ENCODE measurements around the gene INPP4B.
"Not testable (repeated sequence)": the region's sequence is repeated elsewhere in the genome, so short reads cannot be mapped to it uniquely, and the experiment has no call there.

Gene INPP4B

DNA sequence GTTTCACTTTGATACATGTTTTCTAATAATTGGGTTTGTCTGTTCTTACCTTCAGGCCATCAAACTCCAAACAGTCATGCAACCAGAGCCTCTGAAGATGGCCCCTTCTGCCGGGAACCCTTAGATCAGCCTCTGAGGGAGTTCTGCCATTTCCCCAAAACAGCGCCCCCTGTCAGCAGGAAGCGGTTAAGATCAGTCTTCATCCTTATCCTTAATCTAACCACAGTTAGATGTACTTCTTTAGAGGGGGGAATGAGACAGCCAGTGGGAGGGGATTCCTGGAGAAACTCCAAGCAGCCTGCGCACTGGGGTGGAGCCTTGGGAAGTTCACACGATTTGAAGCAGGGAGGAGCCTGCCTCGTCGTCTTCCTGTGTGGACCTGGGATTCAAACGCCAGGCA lies 185.4 kb downstream of the INPP4B start:
- DNase-seq, result no peak

DNA sequence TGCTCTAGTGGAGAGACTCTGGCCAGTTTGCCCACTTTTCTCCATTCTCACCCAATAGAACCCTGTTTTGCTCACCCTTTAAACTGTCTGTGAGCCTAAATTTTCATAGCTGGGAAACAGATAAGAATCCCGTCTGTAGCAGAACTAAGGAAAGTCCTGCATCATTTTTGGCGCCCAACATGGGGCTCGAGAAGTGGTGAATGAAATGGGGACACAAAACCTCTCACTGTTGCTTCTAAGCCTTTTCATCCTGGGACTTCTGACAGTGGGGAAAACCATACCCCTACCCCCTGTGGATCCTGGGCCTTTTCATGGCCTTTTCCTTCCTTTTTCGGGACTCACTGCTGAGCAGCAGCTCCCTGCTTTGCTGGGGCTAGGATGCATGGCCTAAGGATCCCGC lies 189.9 kb downstream of the INPP4B start:
- DNase-seq, result no peak

DNA sequence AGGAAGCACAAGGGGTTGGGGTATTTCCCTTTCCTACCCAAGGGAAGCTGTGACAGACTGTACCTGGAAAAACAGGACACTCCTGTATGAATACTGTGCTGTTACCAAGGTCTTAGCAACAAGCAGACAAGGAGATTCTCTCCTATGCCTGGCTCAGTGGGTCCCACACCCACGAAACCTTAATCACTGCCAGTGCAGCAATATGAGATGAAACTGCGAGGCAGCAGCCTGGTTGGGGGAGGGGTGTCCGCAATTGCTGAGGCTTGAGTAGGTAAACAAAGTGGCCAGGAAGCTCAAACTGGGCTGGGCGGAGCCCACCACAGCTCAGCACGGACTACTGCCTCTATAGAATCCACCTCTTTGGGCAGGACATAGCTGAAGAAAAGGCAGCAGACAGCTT lies 197.7 kb downstream of the INPP4B start:
- DNase-seq, result no peak

DNA sequence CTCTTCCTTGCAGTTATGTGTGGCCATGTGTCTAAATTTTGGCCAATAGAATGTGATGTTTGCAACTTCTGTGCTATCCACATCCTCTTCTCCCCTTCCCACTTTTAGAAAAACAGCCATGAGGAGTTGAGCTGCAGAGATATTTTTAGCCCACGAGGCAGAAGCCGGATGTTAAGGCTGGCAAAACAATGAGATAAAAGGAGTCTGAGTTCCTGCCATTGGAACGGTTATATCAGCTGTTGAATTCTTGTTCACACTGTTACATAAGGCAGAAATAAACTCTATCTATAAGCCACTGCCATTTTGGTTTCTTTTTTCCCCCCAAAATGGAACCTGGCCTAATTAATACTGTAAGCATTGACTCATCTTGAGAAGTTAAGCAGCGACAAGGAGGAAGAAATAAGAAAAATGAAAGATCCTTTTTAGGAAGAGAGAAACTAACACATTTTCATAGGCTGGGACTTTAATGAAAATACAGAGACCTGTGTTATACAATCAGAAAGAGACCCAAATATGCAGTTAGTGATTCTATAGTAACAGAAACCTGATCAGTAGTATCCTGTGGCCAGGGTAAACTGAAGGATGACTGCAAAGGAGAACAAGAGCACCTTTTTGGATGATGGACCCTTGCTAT lies 200.5 kb downstream of the INPP4B start:
- DNase-seq, result no peak

DNA sequence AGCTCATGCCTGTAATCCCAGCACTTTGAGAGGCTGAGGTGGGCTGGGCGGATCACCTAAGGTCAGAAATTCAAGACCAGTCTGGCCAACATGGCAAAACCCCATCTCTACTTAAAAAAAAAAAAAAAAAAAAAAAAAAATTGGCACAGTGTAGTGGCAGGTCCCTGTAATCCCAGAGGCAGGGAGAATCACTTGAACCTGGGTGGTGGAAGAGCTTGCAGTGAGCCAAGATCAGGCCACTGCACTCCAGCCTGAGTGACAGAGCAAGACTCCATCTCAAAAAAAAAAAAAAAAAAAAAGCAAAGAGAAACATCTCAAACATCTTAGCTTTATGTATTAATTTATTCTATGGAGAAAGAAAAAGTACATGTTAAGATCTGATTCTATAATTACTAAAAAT lies 201.5 kb downstream of the INPP4B start:
- not testable (repeated sequence) for DNase-seq

DNA sequence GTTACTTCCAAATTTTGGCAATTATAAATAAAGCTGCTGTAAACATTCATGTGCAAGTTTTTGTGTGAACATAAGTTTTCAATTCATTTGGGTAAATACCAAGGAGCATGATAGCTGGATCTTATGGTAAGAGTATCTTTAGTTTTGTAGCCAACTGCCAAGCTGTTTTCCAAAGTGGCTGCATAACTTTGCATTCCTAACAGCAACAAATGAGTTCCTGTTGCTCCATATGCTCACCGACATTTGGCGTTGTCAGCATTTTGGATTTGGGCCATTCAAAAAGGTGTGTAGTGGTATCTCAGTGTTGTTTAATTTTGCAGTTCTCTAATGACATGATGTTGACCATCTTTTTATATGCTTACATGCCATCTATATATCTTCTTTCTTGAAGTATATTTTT lies 208.5 kb downstream of the INPP4B start:
- DNase-seq, result no peak

DNA sequence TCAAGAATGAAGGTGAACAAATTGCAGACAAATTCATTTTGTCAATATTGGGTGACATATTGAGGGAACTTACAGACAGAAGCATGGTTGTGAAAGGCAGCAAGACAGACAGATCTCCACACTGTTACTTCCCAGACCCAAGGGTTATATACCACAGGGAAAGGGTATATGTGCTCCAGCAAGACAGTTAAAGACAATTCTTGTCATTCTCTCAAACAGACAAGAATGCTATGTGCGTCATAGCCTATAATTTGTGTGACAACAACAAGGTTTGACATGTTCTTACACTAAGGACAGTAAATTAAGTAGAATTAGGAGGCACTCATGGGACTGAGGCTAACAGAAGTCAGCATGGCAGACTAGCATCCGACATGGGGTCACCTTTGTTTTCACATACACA lies 214.3 kb downstream of the INPP4B start:
- no peak for DNase-seq

DNA sequence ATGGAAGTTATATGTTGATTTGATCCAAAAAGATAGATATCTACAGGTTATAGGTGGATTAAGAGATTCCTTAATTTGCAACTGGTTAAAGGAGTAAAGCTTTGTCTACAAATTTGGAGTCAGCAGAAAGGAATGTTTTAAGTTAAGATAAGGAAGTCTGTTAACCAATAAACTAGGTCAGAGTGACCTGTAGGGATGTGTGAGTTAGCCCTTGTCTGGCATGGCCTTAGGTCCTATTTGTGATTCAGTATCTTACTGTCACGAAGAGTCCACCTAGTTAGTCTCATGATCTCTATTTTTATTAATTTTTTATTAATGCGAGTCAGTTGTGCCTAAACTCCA lies 230.8 kb downstream of the INPP4B start:
- DNase-seq, result no peak

DNA sequence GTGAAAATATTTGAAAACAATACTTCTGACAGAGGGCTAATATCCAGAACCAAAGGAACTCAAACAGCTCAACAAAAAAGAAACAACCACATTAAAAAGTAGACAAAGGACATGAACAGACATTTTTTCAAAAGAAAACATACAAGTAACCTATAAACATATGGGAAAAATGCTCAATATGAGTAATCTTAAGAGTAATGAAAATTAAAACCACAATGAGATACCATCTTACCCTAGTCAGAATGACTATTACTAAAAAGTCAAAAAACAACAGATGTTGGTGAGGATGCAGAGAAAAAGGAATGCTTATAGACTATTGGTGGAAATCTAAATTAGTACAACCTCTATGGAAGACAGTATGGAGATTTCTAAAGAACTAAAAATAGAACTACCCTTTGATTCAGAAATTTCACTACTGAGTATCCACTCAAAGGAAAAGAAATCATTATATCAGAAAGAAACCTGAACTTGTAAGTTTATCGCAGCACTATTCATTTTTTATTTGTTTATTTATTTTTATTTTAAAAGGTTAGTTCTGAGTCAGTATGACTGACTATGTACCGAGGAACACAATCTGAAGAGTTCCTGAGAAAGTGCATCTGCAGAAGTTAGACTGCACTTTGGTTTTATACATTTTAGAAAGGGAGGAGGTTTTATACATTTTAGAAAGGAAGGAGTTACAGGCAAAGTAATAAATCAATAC lies 231.3 kb downstream of the INPP4B start:
- DNase-seq, result no peak

DNA sequence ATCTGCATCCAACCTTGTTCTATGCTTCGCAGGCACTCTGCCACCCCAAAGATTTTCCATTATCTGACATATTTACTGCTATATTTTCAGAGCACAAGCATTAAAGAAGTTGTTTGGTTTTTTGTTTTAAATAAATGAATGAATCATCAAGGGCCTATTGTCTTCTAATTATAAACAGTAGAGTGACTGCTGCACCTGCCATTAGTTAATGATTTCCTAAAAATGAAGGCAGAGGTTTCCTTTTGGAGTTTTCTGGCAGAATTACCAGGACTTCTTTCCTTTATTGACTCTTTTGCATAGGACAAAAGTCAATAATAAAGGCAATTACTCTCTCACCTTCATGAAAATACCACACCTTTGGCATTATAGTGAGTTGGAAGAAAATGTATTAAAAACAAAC lies 238.1 kb downstream of the INPP4B start:
- no peak for DNase-seq

DNA sequence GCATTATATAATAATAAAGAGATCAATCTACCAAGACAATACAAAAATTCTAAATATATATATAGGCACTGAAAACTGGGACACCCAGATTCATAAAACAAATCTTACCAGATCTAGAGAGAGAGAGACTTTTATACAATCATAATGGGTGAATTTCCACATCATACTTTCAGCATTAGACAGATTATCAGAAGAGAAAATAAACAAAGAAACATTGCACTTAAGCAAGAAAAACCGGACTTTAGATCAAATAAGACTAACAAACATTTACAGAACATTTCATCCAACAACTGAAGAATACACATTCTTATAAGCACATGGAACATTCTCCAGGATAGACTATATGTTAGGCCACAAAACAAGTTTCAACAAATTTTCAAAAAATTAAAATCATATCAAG lies 245.1 kb downstream of the INPP4B start:
- DNase-seq, result no peak

DNA sequence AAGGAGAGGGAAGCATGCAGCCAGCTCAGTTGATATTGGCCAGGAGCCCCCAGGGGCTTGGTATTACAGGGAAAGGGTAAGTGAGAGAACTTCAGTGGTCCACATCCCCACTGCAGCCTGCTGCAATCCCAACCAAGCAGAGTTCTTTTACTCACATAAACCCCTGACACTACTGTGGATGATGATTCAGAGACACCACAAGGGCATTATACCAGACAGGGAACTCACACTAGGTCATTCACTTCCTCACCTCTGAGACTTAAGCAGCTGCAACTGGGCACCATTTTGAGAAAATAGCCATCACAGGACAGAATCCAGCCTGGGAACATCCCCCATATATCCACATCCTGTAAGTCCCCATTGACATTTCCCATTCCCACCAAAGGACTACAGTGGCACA lies 248.0 kb downstream of the INPP4B start:
- DNase-seq, result no peak

DNA sequence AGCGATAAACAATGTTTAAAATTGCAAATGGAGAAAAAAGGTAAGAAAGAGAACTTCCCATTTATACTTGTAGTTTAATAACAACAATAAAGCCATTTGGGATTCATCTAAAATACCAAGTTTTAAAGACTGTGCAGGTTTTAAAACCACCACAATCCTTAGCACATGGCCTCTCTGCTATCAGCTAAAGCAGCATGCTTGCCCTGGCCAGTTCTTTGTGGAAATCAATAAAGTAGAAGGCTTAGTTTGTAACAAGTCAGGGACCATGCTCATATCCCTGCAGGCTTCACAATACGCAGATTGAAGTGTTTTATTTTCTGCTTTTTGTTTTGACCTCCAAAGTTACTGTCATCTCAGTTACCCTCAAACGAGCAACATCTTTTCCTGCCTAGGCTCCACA lies 249.5 kb downstream of the INPP4B start:
- DNase-seq, result no peak

DNA sequence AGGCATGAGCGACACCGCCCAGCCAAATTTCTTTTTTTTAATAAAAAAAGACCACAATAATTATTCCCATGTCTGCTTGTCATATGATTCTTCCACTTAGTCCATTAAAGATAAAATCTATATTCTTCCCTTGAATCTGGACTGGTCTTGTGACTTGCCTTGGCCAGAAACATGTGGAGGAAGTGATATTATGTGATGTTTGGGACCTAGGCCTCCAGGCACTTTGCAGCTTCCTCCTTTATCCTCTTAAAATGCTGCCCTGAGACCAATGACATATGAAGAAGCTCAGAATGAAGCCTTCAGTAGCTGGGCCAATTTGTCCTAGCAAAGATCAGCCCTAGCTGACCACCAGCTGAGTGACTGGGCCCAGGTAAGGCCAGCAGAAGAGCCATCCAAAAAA lies 250.0 kb downstream of the INPP4B start:
- no peak for DNase-seq

DNA sequence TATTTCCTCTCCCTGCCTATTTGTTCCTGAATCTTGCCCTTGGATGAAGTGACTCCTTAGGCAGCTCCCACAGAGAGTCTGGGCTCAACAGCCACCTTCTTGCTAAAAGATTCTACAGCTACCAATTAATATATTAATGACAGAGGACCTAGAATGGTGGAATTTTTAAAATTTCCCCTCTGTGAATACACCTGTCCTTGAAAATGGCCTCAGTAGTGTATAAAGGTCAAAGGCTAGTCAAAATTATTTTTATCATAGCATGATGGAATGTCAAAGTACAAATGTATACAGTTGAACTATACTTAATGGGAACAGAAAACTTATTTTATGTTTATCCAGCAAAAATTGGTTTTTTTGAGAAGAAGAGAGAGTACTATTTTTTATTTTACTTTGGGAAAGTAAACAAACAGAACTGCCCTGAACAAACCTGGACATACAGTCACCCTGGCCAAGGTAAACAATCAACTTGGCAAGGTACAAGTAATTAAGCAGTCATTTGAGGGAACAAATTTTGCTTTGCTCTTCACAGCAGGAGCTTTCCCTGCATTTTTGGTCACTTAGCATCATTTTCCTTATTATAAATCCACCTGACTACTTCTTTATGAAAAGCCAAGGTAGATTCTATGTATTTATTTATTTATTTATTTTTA lies 250.8 kb downstream of the INPP4B start:
- no peak for DNase-seq

DNA sequence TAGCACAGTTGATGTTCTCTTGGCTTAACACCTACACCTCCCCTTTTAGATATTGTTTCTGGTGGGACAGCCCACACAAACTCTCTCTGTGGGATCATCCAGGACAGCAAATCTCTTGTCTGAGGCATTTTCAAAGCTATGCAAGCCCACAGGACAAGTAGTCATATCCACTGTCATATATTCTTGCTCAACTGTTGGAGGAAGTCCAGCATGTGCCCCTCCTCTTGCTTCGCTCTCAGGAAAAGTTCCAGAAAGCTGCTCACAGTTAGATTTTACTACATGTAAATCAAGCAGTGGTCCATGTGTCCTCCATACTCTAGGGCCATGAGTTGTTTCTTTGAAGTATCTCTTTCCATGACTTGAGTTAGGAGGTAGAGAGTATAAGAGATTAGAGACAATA lies 260.7 kb downstream of the INPP4B start:
- DNase-seq, result no peak

DNA sequence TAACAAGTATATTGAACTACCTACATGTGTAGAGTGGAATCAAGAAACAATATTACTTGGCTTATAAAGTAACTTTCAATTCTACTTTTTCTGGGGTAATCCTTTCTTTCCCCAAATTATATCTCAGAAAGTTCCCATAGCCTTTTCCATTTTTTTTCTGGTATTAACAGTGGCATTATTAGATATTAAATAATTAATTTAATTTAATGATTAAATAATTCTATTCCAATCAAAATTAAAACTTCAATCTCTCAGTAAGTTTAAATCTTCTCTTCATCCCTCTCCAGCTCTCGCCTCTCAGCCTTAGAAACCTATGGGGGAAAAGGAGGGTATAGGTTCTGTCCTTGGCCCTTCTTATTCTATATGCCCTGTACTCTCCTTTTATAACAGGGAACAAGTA lies 262.4 kb downstream of the INPP4B start:
- no peak for DNase-seq

DNA sequence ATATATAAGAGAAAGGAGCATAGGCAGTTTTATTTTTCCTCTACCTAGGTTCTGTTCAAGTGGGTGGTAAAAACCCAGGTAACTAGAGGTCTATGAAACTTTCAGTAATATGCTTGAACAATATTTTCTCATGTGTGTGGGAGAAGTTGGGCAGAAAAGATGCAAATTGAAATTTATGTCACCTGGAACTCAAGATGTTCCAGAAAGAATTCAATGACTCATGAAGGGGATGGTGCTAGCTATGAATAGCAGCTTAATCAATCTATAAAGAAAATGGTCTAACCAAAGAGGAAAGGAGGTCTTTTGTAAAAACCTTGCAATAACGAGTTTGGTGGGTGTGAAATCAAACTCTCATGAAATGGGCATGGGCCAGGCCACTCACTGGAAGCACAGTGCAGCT lies 263.8 kb downstream of the INPP4B start:
- DNase-seq, result no peak

DNA sequence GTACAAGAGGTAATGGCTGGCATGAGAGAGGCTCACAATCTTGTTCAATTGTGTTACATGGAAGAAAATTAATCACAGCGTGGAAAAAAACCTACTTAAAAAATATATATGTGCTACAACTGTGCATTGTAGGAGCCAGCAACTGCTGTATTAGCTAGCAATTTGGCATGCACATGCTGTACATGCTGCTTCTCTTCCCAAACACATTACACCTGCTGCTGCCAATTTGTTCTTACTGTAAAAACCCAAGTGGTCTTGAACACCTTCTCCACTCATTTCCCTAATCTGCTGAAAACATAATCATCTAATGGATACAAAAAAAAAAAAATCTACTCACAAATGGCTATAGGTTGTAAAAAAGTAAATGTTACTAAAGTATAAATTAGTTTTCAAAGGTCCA lies 264.2 kb downstream of the INPP4B start:
- no peak for DNase-seq

DNA sequence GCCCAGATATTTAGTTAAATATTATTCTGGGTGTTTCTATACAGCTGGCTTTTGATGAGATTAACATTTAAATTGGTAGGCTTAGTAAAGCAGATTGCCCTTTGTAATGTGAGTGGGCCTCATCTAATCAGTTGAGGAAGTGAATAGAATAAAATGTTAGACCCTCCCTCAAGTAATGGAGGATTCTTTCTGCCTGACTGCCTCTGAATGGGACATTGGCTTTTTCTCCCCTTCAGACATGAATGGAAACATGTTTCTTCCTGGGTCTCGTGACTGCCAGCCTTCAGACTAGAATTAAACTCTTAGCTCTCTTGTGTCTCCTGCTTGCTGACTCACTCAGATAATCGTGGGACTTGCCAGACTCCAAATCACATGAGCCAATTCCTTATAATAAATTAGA lies 266.7 kb downstream of the INPP4B start:
- DNase-seq, result no peak

DNA sequence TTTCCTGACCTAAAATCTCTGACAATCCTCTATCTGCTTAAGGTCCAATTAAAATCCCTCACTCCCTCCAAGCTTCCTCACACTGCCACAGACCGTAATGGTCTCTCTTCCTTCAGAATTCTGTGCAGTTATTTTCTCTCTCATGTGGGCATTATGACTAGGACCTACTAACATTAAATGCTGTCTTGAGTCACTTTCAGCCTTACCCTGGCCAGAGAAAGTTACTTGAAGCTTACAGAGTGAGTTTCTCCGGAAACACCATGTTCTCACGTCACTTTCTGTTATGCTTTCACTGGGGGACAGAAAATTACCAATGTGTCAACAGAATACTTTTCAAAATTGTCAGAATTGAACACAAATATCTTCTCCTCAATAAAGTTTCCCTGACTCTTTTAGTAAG lies 271.8 kb downstream of the INPP4B start:
- DNase-seq, result no peak

DNA sequence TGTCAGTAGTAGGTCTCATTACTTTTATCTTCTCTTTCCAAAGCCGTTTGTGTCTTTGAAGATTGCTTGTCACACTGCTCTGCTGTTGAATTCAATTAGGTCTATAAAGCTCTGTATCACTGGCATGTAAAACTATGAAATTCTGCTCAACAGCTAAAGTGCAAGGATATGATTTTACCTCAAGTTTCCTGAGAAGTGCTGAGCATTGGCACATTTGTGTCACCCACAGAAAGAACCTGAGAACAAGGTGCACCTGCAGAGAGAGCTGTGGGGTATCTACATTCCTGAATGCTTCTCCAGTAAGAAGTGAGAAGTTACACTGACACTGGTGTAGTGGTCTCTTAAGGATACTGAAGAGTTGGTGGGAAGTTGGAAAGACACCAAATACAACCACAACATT lies 274.0 kb downstream of the INPP4B start:
- no peak for DNase-seq

DNA sequence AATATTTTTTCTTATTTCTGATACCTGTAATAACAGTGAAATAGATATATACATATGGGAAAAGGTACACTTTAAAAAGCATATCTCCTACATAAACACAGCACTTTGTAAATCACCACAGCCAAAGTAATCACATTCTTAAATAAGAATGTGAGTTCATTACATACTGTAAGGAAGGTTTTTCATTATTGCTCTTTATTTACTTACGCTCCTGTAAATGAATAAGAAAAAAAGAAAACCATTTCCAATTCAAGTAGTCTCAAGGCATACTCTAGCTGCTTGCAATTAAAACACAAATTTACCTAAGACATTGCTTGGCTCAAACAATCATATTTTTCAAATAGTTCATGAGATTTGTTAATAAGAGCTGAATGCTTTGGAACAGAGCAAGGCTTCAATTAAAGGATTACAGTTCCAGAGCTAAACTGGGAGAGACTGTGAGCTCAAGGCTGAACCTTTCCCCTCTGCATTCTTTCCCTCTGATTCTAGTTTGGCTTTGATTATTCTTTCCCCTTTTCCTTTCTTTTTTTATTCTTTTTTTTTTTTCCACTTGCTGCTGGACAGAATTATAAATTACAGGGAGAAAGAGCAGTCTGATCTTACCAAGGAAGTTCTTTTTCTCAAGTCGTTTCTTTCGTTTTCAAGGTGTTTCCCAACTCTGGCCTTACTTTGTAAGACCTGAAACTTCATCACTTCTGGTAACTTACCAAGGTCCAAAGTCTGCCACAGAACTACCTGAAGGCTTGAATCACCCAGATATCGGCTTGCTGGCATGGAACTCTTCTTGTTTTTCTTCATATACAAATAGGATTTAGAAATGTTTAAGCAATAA lies 278.3 kb downstream of the INPP4B start:
- DNase-seq, result no peak

DNA sequence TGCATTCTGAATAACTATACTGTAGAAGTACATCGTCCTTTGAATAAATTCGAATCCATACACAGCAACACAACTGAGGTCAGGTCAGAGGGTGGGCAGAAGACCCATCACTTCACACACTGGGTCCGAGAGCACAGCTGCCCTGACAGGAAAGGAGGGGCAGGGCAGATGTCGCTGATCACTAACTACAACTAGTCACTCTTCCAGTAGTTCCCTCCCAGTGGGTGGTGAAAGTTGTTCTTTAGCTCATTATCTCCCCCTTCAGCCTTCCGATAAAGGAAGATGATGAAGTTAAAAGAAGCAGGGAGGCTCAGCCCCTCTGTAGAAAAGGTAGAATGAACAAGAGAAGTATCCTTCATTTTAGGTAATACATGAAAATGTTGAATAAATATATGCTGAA lies 278.9 kb downstream of the INPP4B start:
- no peak for DNase-seq

Measured in NK-92 treated with Interleukin-12 subunit alpha and Interleukin-12 subunit beta, amount 100 ng/mL, for 24 hours (cell line).